ENCODE measurements around the gene CATSPERB. TPM values are rescaled to one million over a fixed set of nuclear protein-coding genes. Genes with fewer than 3 reads are reported as not detected.
"Not testable (repeated sequence)": the region's sequence is repeated elsewhere in the genome, so short reads cannot be mapped to it uniquely, and the experiment has no call there.

Gene CATSPERB
- total RNA-seq, 2 donors from 2014 or later: 0.19 to 3.5 TPM

DNA sequence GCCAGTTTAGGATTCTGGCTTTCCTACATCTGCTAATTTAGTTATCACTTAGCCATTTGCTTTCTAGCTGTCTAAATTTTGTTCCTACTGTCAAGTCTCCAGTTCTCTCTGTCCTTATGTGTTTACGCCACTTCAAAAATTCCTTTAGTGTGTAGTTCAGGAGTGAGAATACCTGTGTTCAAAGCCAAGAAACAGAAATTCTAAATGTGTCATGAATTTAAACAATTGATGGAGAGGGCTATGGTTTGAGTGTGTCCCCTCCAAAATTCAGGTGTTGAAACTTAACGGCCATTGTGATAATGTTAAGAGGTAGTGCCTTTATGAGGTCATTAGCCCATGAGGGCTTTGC, 11.4 kb upstream of the CATSPERB start:
- H3K9me3 ChIP-seq: no peaks in the 10 kb centered on the region
- no peaks in the 10 kb centered on the region for H3K27me3 ChIP-seq
- DNase-seq (ENCODE audit: low spot score): no peak
- H3K4me3 ChIP-seq: no peak overlapping the region
- H3K36me3 ChIP-seq: no peaks in the 10 kb centered on the region
- H3K27ac ChIP-seq: no peak overlapping the region
- H3K4me1 ChIP-seq: no peaks in the 10 kb centered on the region
- TF ChIP-seq CTCF (IDR thresholded peaks at IDR 0.05): no peak

DNA sequence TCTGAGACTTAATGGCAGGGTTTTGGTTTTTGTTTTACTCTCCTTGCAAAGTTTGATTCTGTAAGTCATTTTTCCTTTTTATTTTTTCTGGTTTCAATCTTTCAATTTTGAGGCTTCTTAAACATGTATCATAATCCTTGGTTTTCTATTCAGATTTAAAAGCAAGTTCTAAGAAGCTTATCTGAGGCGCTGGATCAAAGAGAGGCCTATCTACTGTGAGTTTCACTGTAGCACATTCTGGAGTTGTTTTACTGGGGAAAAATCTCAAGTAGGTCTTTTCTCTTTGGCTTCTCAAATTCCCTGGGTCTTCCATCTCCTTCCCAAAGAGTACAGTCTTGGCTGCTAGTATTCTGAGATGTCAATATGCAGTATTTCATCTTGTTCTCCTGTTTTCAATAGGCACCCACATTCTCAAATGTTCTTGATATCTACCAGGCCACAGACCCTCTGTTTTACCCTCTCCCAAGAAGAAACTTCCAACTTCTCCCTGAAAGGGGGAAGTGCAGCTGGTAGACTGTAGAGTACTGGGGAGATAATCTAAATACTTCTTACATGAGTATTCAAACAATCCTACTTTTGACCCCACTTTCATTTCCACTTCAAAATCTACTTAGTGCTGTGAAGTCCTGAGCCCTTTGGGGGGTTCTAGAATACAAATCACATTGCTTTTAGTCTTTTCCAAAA, 10.9 kb upstream of the CATSPERB start:
- Histone ChIP-seq H3K27me3 (no peaks in the 10 kb centered on the region), H3K27ac (no peak overlapping the region), H3K4me3 (no peak overlapping the region), H3K4me1 (no peaks in the 10 kb centered on the region), H3K9me3 (no peaks in the 10 kb centered on the region), H3K36me3 (no peaks in the 10 kb centered on the region)
- TF ChIP-seq CTCF (IDR thresholded peaks at IDR 0.05): no peak
- no peak for DNase-seq (ENCODE audit: low spot score)

GRCh38 chr14:91739867-91740266, 8.0 kb upstream of the CATSPERB start:
- not testable (repeated sequence) for H3K4me3 ChIP-seq

DNA sequence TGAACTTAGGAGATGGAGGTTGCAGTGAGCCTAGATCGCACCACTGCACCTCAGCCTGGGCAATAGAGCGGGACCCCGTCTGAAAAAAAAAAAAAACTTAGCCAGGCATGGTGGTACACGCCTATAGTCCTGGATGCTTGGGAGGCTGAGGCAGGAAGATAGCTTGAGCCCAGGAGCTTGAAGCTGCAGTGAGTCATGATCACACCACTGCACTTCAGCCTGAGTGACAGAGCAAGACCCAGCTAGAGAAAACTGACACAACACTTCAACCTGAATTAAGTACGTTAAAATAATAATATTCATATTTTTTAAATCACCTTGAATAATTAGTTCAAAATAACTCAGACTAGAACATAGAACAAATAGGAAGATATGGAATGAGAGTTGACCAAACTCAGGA, 5.7 kb upstream of the CATSPERB start:
- Histone ChIP-seq H3K27me3 (no peaks in the 10 kb centered on the region), H3K27ac (no peak overlapping the region), H3K36me3 (no peaks in the 10 kb centered on the region), H3K4me1 (no peaks in the 10 kb centered on the region), H3K4me3 (no peak overlapping the region), H3K9me3 (no peaks in the 10 kb centered on the region)
- no peak for TF ChIP-seq CTCF (IDR thresholded peaks at IDR 0.05)
- no peak for DNase-seq (ENCODE audit: low spot score)

More at GRCh38 chr14:91739867-91740266, 8.0 kb upstream of the CATSPERB start:
- H3K4me1 ChIP-seq; H3K36me3 ChIP-seq; H3K27ac ChIP-seq; H3K27me3 ChIP-seq; DNase-seq (ENCODE audit: low spot score); H3K9me3 ChIP-seq: not testable (repeated sequence)

DNA sequence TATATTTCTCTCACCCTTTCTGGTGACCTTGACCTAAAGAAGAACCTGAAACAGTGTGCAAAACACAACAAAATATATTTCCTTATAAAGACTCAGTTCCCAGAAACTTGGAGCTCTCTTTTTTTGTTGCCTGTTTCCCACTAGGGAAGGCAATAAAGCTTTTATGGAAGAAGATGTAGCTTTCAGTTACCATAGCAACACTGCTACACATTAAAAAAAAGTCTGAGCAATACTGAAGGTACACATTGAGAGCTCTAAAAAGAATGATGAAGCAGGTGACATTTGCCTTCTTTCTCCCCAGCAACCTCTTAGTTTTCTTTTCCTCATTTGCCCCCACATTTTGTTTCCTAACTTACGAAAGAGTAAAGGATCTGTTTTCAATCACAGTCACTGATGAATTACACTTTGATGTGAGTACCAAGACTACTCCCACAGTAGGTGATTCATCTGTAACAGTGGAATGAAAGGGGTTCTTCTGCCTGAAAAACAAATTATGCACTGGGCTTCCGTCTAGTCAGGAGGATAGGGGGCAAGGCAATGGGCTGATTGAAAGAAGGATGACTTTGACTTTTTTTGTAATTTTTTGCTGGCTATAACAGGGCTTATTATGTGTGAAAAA, 1.1 kb upstream of the CATSPERB start:
- no peak overlapping the region for H3K27ac ChIP-seq
- DNase-seq (ENCODE audit: low spot score): no peak
- no peaks in the 10 kb centered on the region for H3K36me3 ChIP-seq
- TF ChIP-seq CTCF (IDR thresholded peaks at IDR 0.05): no peak
- H3K4me1 ChIP-seq: no peaks in the 10 kb centered on the region
- no peaks in the 10 kb centered on the region for H3K27me3 ChIP-seq
- no peak overlapping the region for H3K4me3 ChIP-seq
- H3K9me3 ChIP-seq: no peaks in the 10 kb centered on the region

DNA sequence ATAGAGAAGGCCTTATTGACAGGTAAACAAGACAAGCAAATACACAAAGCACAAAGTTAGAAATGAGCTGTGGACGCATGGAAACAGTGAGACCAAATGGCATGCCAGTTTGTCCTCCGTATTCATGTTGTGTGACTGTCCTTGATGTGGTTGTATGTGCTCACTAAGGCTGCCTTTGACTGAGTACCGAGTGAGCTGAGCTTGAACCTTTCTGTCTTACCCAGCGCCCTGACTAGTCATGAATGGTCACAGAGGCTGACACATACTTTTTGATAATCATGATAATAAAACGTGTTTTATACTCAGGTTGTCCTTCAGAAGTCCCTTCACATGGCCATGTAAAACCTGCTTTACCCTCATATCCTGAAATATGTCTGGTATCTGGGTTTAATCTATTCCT, 553 bp upstream of the CATSPERB start:
- no peak overlapping the region for H3K27ac ChIP-seq
- DNase-seq (ENCODE audit: low spot score): no peak
- no peaks in the 10 kb centered on the region for H3K4me1 ChIP-seq
- H3K4me3 ChIP-seq: no peak overlapping the region
- no peaks in the 10 kb centered on the region for H3K9me3 ChIP-seq
- H3K36me3 ChIP-seq: no peaks in the 10 kb centered on the region
- no peak for TF ChIP-seq CTCF (IDR thresholded peaks at IDR 0.05)
- H3K27me3 ChIP-seq: no peaks in the 10 kb centered on the region

All from right atrium auricular region (tissue), 2 donors.